Measurements from ENCODE around the gene PDXK.

- TF ChIP-seq CTCF (IDR thresholded peaks at IDR 0.05): no peak
- TF ChIP-seq POLR2A (IDR thresholded peaks at IDR 0.05): no peak
- no peak for TF ChIP-seq POLR2AphosphoS5 (IDR thresholded peaks at IDR 0.05)
Measured at GRCh38 chr21:43726686-43727518, 8.0 kb downstream of the PDXK start.

All from sigmoid colon (tissue), 4 donors.